Caco-2 (cell line): ENCODE results near the gene SESN1. TPM values are rescaled to one million over a fixed set of nuclear protein-coding genes. Genes with fewer than 3 reads are reported as not detected.

ENCODE experiments used
- BruUV-seq: library from RNA; stranded (reverse); fragments of 400-500 nt; replicated peaks from 2 replicates; lab custom pipeline; 2021; lab: Mats Ljungman, UMichigan
- CTCF ChIA-PET: fragments of 300-600 bp; sonication (Branson Sonifier 250); formaldehyde crosslinking; loops from one replicate; lab custom pipeline; 2022; ENCODE audit warnings: antibody characterized with exemption; lab: Charles Lee
- POLR2A ChIA-PET: fragments of 300-600 bp; sonication (Branson Sonifier 250); formaldehyde crosslinking; loops from one replicate; lab custom pipeline; 2022; ENCODE audit warnings: antibody characterized with exemption; lab: Charles Lee
- DNase-seq, 2 experiments: peaks; one replicate each; pipeline versions ENCODE4 v3.0.0 to v3.0.0-alpha.2; 2020 to 2022
- H3K27me3 ChIP-seq: replicated peaks from 2 replicates; pipeline ENCODE4 v1.6.0; 2011; ENCODE audit warnings: low read length; ENCODE audit not compliant: control insufficient read depth, insufficient read depth
- H3K36me3 ChIP-seq: 2 replicates; pipeline ENCODE4 v1.5.1; 2011; ENCODE audit warnings: low read length; ENCODE audit not compliant: control insufficient read depth, insufficient read depth
- H3K4me1 ChIP-seq: fragments of 250-450 bp; sonication (Bioruptor Pico); 2 replicates; pipeline ENCODE4 v1.5.1; 2020; ENCODE audit warnings: mild to moderate bottlenecking
- H3K4me3 ChIP-seq: 2 replicates; pipeline ENCODE4 v1.5.1; 2011; ENCODE audit warnings: low read depth, mild to moderate bottlenecking, control low read depth, low read length
- H3K9me3 ChIP-seq: fragments of 250-450 bp; sonication (Bioruptor Pico); 2 replicates; pipeline ENCODE4 v1.5.1; 2020; ENCODE audit warnings: mild to moderate bottlenecking, moderate library complexity
- H3K27ac Mint-ChIP-seq: one replicate; pipeline ENCODE4 v1.8.0; 2022; ENCODE audit warnings: mixed read lengths; ENCODE audit not compliant: unreplicated experiment
- H3K27me3 Mint-ChIP-seq: one replicate; pipeline ENCODE4 v1.8.0; 2022; ENCODE audit warnings: mixed read lengths; ENCODE audit not compliant: insufficient read depth, unreplicated experiment
- H3K36me3 Mint-ChIP-seq: one replicate; pipeline ENCODE4 v1.8.0; 2022; ENCODE audit warnings: mild to moderate bottlenecking, mixed read lengths; ENCODE audit not compliant: insufficient read depth, unreplicated experiment
- H3K4me1 Mint-ChIP-seq: one replicate; pipeline ENCODE4 v1.8.0; 2022; ENCODE audit warnings: low read depth, mixed read lengths; ENCODE audit not compliant: unreplicated experiment
- H3K4me3 Mint-ChIP-seq: one replicate; pipeline ENCODE4 v1.8.0; 2022; ENCODE audit warnings: mild to moderate bottlenecking, moderate library complexity, mixed read lengths; ENCODE audit not compliant: unreplicated experiment
- H3K9me3 Mint-ChIP-seq: one replicate; pipeline ENCODE4 v1.8.0; 2022; ENCODE audit warnings: mixed read lengths; ENCODE audit not compliant: unreplicated experiment
- CTCF ChIP-seq, 2 experiments: fragments of 200-600 bp in 1 of 2; IDR thresholded peaks; 1 replicate in 1 of 2; 2 replicates in 1 of 2; pipeline versions ENCODE4 v1.5.1 to v1.8.0; 2011 to 2022; ENCODE audit warnings: antibody characterized with exemption in 1 of 2, control low read depth in 1 of 2, inconsistent platforms in 1 of 2, low read depth in 1 of 2, low read length in 1 of 2, mild to moderate bottlenecking in 1 of 2, moderate library complexity in 1 of 2; ENCODE audit not compliant: insufficient read depth in 1 of 2, severe bottlenecking in 1 of 2, unreplicated experiment in 1 of 2
- intact Hi-C: fragments of 100-400 bp; cut with micrococcal nuclease; formaldehyde crosslinking; loops from one replicate; pipeline ENCODE4 v1.10.0; 2022; ENCODE audit not compliant: unreplicated experiment
- total RNA-seq: library from RNA; stranded (reverse); gene quantifications from 2 replicates; pipeline ENCODE4 v1.2.3, GENCODE V29; 2022

The SESN1 gene
- total RNA-seq, 1 experiment from 2014 or later = 21.9 TPM

GRCh38 chr6:109002051-109002697 lies 92.5 kb downstream of the SESN1 start:
- H3K9me3 Mint-ChIP-seq = no peaks in the 10 kb centered on the region
- ChIA-PET POLR2A (no interaction called here), CTCF (no interaction called here)
- no peak overlapping the region for H3K4me3 Mint-ChIP-seq
- H3K36me3 Mint-ChIP-seq = peaks cover 9% of the 10 kb centered on the region
- Histone ChIP-seq H3K4me3 (no peak overlapping the region), H3K9me3 (no peaks in the 10 kb centered on the region), H3K36me3 (no peaks in the 10 kb centered on the region), H3K27me3 (no peaks in the 10 kb centered on the region), H3K4me1 (peaks cover 25% of the 10 kb centered on the region)
- DNase-seq = no peak
- peaks cover 10% of the 10 kb centered on the region for H3K4me1 Mint-ChIP-seq
- H3K27me3 Mint-ChIP-seq = no peaks in the 10 kb centered on the region
- no peak for TF ChIP-seq CTCF (IDR thresholded peaks at IDR 0.05; ENCODE audit: insufficient read depth in 1 of 2, low read depth in 1 of 2, low read length in 1 of 2, severe bottlenecking in 1 of 2, unreplicated experiment in 1 of 2)
- BruUV-seq = no TSS peak
- no peak overlapping the region for H3K27ac Mint-ChIP-seq
- intact Hi-C loops = no loop called here

DNA sequence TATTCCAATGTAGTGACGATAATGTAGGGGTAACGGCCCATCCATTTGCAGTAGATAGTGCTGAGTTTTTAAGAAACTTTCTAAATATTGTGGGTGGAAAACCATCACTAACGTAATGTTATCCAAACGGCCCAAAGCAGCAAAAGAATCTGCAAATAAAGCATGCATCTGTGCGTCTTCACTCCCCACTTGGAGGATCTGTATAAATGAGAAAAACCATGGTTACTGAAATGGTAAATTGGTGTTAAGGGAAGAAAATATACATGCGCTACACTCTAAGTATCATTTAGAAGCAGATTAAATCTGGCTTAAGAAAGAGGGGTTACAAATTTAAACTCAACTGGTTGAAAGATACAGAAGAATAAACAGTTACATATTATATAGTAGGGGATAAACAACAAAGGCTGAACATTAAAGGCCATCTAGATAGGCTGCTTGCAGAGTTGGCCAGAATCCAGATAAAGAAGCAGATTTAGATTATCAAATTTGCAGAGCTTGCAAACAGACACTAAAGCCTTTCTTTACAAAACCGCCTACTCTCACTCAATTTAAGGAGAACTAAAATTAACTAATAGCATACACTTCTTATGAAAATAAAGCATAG lies 93.3 kb downstream of the SESN1 start:
- Histone ChIP-seq H3K4me3 (no peak overlapping the region), H3K9me3 (no peaks in the 10 kb centered on the region), H3K36me3 (no peaks in the 10 kb centered on the region), H3K4me1 (peaks cover 20% of the 10 kb centered on the region), H3K27me3 (no peaks in the 10 kb centered on the region)
- TF ChIP-seq CTCF (IDR thresholded peaks at IDR 0.05; ENCODE audit: insufficient read depth in 1 of 2, low read depth in 1 of 2, low read length in 1 of 2, severe bottlenecking in 1 of 2, unreplicated experiment in 1 of 2) = no peak
- CTCF ChIA-PET = no interaction called here
- no peaks in the 10 kb centered on the region for H3K9me3 Mint-ChIP-seq
- no peak overlapping the region for H3K27ac Mint-ChIP-seq
- no TSS peak for BruUV-seq
- H3K4me3 Mint-ChIP-seq = no peak overlapping the region
- intact Hi-C loops = no loop called here
- no peaks in the 10 kb centered on the region for H3K27me3 Mint-ChIP-seq
- POLR2A ChIA-PET = no interaction called here
- H3K4me1 Mint-ChIP-seq = peaks cover 10% of the 10 kb centered on the region
- peaks cover 9% of the 10 kb centered on the region for H3K36me3 Mint-ChIP-seq
- DNase-seq = no peak

GRCh38 chr6:109000289-109000688 lies 94.4 kb downstream of the SESN1 start:
- intact Hi-C loops = no loop called here
- H3K36me3 Mint-ChIP-seq = peaks cover 9% of the 10 kb centered on the region

More at GRCh38 chr6:109000289-109000688, 94.4 kb downstream of the SESN1 start:
- Histone ChIP-seq H3K36me3 (peaks cover under 1% of the 10 kb centered on the region; the same call in 1 of the 2 replicates), H3K27me3 (no peaks in the 10 kb centered on the region), H3K4me3 (no peak overlapping the region), H3K9me3 (no peaks in the 10 kb centered on the region), H3K4me1 (peaks cover 20% of the 10 kb centered on the region)
- no peak for TF ChIP-seq CTCF (IDR thresholded peaks at IDR 0.05; ENCODE audit: insufficient read depth in 1 of 2, low read depth in 1 of 2, low read length in 1 of 2, severe bottlenecking in 1 of 2, unreplicated experiment in 1 of 2)
- ChIA-PET POLR2A (no interaction called here), CTCF (no interaction called here)
- no TSS peak for BruUV-seq
- Mint-ChIP-seq H3K27ac (no peak overlapping the region), H3K9me3 (no peaks in the 10 kb centered on the region), H3K27me3 (no peaks in the 10 kb centered on the region), H3K4me1 (peaks cover 10% of the 10 kb centered on the region), H3K4me3 (no peak overlapping the region)
- no peak for DNase-seq
